MCF 10A (cell line): ENCODE measurements around the gene TIAM2. TPM values are rescaled to one million over a fixed set of nuclear protein-coding genes. Genes with fewer than 3 reads are reported as not detected.

ENCODE experiments used
- BruUV-seq: library from RNA; stranded (reverse); fragments of 400-500 nt; replicated peaks from 2 replicates; lab custom pipeline; 2021; lab: Mats Ljungman, UMichigan
- CTCF ChIA-PET: fragments of 300-600 bp; sonication (Branson Sonifier 250); formaldehyde crosslinking; extraction: SDS; loops from one replicate; lab custom pipeline; 2021; ENCODE audit warnings: antibody characterized with exemption, inconsistent platforms; lab: Yijun Ruan, JAX
- POLR2A ChIA-PET: fragments of 300-600, 350-650 bp; sonication (Branson Sonifier 250); formaldehyde crosslinking; extraction: SDS; loops from one replicate; lab custom pipeline; 2020; ENCODE audit warnings: antibody characterized with exemption, inconsistent platforms; lab: Yijun Ruan, JAX
- DNase-seq: peaks from one replicate; pipeline ENCODE4 v3.0.0-alpha.2; 2018; ENCODE audit not compliant: unreplicated experiment
- H3K27ac Mint-ChIP-seq: one replicate; pipeline ENCODE4 v1.8.0; 2022; ENCODE audit warnings: mild to moderate bottlenecking, low read depth, mixed read lengths; ENCODE audit not compliant: unreplicated experiment
- H3K27me3 Mint-ChIP-seq: one replicate; pipeline ENCODE4 v1.8.0; 2022; ENCODE audit warnings: mixed read lengths; ENCODE audit not compliant: insufficient read depth, unreplicated experiment
- H3K36me3 Mint-ChIP-seq: one replicate; pipeline ENCODE4 v1.8.0; 2022; ENCODE audit warnings: mild to moderate bottlenecking, moderate library complexity, mixed read lengths; ENCODE audit not compliant: insufficient read depth, unreplicated experiment
- H3K4me1 Mint-ChIP-seq: one replicate; pipeline ENCODE4 v1.8.0; 2022; ENCODE audit warnings: mixed read lengths; ENCODE audit not compliant: insufficient read depth, unreplicated experiment
- H3K4me3 Mint-ChIP-seq: one replicate; pipeline ENCODE4 v1.8.0; 2022; ENCODE audit warnings: mild to moderate bottlenecking, moderate library complexity, mixed read lengths; ENCODE audit not compliant: unreplicated experiment
- H3K9me3 Mint-ChIP-seq: one replicate; pipeline ENCODE4 v1.8.0; 2022; ENCODE audit warnings: mixed read lengths; ENCODE audit not compliant: unreplicated experiment
- intact Hi-C: fragments of 100-400 bp; cut with micrococcal nuclease; formaldehyde crosslinking; loops from 2 replicates; pipeline ENCODE4 v1.14.1; 2022
- total RNA-seq: library from RNA; stranded (reverse); gene quantifications from 2 replicates; pipeline ENCODE4 v1.2.3, GENCODE V29; 2022
- TF ChIP-seq, protein P1 (sequence below): fragments of 200-600 bp; IDR thresholded peaks from one replicate; pipeline ENCODE4 v1.8.0; 2022; ENCODE audit warnings: antibody characterized with exemption, mild to moderate bottlenecking; ENCODE audit not compliant: unreplicated experiment

TIAM2 gene
- total RNA-seq, 1 experiment from 2014 or later, result 3.1 TPM

DNA sequence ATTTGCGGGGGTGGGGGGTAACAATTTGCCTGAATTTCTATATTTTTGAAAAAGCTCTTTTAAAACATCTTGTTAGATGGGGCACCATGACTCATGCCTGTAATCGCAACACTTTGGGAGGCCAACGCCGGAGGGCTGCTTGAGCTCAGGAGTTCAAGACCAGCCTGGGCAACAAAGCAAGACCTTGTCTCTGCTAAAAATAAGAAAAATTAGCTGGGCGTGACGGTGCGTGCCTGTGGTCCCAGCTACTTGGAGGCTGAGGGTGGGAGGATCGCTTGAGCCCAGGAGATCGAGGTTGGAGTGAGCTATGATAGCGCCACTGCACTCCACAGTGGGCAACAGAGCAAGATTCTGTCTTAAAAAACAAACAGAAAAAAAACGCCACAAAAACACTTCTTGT, 41.5 kb upstream of the TIAM2 start:
- TF ChIP-seq, protein P1, sequence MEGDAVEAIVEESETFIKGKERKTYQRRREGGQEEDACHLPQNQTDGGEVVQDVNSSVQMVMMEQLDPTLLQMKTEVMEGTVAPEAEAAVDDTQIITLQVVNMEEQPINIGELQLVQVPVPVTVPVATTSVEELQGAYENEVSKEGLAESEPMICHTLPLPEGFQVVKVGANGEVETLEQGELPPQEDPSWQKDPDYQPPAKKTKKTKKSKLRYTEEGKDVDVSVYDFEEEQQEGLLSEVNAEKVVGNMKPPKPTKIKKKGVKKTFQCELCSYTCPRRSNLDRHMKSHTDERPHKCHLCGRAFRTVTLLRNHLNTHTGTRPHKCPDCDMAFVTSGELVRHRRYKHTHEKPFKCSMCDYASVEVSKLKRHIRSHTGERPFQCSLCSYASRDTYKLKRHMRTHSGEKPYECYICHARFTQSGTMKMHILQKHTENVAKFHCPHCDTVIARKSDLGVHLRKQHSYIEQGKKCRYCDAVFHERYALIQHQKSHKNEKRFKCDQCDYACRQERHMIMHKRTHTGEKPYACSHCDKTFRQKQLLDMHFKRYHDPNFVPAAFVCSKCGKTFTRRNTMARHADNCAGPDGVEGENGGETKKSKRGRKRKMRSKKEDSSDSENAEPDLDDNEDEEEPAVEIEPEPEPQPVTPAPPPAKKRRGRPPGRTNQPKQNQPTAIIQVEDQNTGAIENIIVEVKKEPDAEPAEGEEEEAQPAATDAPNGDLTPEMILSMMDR, result no peak
- ChIA-PET CTCF (interaction anchor here (1.1 kb wide), 1 partner anchor 278 kb away, joined by 3 read pairs; no protein-coding TSS in a partner anchor), POLR2A (no interaction called here)
- Mint-ChIP-seq H3K27me3 (no peaks in the 10 kb centered on the region), H3K36me3 (no peaks in the 10 kb centered on the region), H3K9me3 (no peaks in the 10 kb centered on the region), H3K27ac (no peak overlapping the region), H3K4me1 (peaks cover 10% of the 10 kb centered on the region), H3K4me3 (no peak overlapping the region)
- no peak for DNase-seq
- no TSS peak for BruUV-seq
- intact Hi-C loops, result no loop called here

DNA sequence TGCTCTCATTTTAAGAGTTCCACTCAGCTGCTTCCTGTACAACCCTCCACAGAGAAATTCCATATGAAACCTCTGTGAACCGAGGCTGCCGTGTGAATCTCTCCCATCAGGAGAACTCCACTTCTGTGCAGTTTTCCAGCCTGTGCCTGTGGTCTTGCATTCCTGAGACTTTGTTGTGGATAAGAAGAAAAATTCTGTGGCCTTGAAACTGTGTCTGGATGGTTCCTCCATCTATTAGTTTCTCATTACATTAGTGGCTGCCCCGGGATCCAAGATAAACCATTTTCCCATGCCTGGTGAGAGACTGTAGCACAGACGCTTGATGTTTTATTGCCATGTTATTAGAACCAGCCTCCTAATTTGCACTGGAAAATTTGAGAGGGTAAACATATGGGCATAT, 40.8 kb upstream of the TIAM2 start:
- no TSS peak for BruUV-seq
- Mint-ChIP-seq H3K27ac (no peak overlapping the region), H3K9me3 (no peaks in the 10 kb centered on the region), H3K27me3 (no peaks in the 10 kb centered on the region), H3K36me3 (no peaks in the 10 kb centered on the region), H3K4me1 (peaks cover 10% of the 10 kb centered on the region), H3K4me3 (no peak overlapping the region)
- DNase-seq, result no peak
- TF ChIP-seq, protein P1, result no peak
- POLR2A ChIA-PET, result no interaction called here
- intact Hi-C loops, result no loop called here
- CTCF ChIA-PET, result interaction anchor here (1.1 kb wide), 1 partner anchor 279 kb away, joined by 3 read pairs; no protein-coding TSS in a partner anchor

DNA sequence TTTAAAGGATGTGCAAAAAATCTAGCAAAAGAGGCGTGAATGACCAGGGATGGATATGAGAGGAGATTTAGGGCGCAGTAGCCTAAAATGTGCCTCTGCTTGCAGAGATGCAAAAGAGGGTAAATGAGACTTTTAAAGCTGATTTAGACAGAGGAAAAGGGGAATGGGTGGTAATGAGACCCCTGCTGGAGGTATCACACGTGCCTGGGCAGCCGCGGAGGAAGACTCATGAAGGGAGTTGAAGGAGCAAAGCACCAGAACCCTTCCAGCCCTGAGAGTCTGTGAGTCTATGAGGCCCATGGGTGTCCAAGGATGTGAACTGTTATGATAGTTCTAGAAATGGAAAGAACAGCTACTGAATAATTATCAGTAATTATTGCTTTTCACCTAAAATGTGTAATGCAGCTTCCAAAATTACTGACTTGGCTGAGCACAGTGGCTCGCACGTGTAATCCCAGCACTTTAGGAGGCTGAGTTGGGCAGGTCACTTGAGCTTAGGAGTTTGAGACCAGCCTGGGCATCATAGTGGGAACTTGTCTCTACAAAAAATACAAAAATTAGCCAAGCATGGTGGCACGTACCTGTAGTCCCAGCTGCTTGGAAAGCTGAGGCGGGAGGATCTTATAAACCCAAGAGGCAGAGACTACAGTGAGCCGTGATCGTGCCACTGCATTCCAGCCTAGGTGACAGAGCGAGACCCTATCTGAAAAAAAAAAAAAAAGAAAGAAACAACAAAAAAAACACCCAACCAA, 38.2 kb upstream of the TIAM2 start:
- DNase-seq, result no peak
- intact Hi-C loops, result no loop called here
- no peak overlapping the region for H3K4me3 Mint-ChIP-seq
- H3K9me3 Mint-ChIP-seq, result no peaks in the 10 kb centered on the region
- H3K27ac Mint-ChIP-seq, result no peak overlapping the region
- no peaks in the 10 kb centered on the region for H3K27me3 Mint-ChIP-seq
- H3K36me3 Mint-ChIP-seq, result no peaks in the 10 kb centered on the region
- TF ChIP-seq, protein P1, result no peak
- BruUV-seq, result no TSS peak
- ChIA-PET CTCF (no interaction called here), POLR2A (no interaction called here)
- H3K4me1 Mint-ChIP-seq, result peaks cover 4% of the 10 kb centered on the region

GRCh38 chr6:154958469-154958868, 36.6 kb upstream of the TIAM2 start:
- no peak for DNase-seq
- Mint-ChIP-seq H3K36me3 (no peaks in the 10 kb centered on the region), H3K27me3 (no peaks in the 10 kb centered on the region), H3K4me3 (no peak overlapping the region), H3K4me1 (peaks cover 7% of the 10 kb centered on the region), H3K9me3 (no peaks in the 10 kb centered on the region), H3K27ac (no peak overlapping the region)
- BruUV-seq, result no TSS peak
- ChIA-PET CTCF (interaction anchor here (0.5 to 0.6 kb wide), 2 partner anchors 25 to 1756 kb away, joined by 3 read pairs; no protein-coding TSS in a partner anchor), POLR2A (no interaction called here)
- TF ChIP-seq, protein P1, result no peak
- intact Hi-C loops, result no loop called here
